Mononuclear cell (primary cell): ENCODE results near the gene KDF1. TPM values are rescaled to one million over a fixed set of nuclear protein-coding genes. Genes with fewer than 3 reads are reported as not detected.

Experiments
- H3K27me3 ChIP-seq: 2 replicates; pipeline ENCODE4 v1.6.0; 2011; ENCODE audit warnings: low read length, control low read depth; ENCODE audit not compliant: insufficient read depth
- H3K4me1 ChIP-seq: 2 replicates; pipeline ENCODE4 v1.5.1; 2011; ENCODE audit warnings: mild to moderate bottlenecking, low read length, control low read depth; ENCODE audit not compliant: insufficient read depth
- H3K4me3 ChIP-seq: 2 replicates; pipeline ENCODE4 v1.5.1; 2011; ENCODE audit warnings: mild to moderate bottlenecking, low read length, moderate library complexity
- H3K9me3 ChIP-seq: 2 replicates; pipeline ENCODE4 v1.5.1; 2011; ENCODE audit warnings: low read depth, mild to moderate bottlenecking, control low read depth, low read length
- total RNA-seq: library from RNA; depleted of rRNA; stranded (reverse); fragments of >200 nt; gene quantifications from one replicate; pipeline ENCODE4 v1.2.3, GENCODE V29; 2012

Gene KDF1
- total RNA-seq, 1 donor = 0.63 TPM

DNA sequence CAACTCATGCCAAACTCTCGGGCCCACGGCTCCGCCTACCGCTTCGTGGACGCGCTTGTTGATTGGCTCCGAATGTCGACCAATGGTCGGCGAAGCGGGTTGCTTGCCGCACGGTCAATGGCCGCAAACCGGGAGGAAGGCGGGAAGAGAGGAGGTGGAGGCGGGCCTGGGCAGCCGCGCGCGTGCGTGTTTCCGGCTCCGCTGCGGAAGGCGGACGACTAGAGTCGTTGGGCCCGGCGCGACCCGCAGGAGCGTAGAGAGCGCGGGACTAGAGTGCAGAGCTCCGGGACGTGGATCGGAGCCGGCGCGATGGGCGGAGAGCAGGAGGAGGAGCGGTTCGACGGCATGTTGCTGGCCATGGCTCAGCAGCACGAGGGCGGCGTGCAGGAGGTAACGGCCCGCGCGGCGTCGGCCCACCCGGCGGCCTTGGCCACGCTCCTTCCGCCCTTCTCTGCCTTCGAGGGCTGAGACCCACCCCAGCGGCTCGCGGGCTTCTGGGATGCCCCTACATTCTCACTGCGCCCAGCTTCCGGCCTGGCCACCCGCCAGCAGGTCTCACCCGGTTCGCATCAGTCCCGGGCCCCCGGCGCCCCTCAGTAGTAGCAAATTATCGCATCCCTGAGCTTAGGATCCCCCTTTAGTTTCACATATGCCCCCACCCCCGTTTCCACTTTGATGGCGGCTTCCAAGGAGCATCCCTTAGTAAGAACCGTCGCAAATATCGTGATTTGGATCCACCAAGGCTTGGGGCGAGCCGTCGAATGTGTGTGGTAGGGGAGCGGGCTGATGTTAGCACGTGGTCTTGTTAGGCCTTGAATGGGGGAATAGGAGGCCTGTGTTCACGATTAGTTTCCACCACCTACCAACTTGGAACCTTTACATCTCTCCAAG is 38.5 kb downstream of the KDF1 start, which contains the start of gene NUDC:
TSS of gene NUDC (plus strand) at position 204 of the 891 bp plus-strand sequence. CDS start at position 310, 106 bp downstream.
- Histone ChIP-seq H3K27me3 (no peaks in the 10 kb centered on the region), H3K4me1 (peaks cover 24% of the 10 kb centered on the region), H3K9me3 (no peaks in the 10 kb centered on the region), H3K4me3 (peak within 1 kb of the TSS; percentile 61)

DNA sequence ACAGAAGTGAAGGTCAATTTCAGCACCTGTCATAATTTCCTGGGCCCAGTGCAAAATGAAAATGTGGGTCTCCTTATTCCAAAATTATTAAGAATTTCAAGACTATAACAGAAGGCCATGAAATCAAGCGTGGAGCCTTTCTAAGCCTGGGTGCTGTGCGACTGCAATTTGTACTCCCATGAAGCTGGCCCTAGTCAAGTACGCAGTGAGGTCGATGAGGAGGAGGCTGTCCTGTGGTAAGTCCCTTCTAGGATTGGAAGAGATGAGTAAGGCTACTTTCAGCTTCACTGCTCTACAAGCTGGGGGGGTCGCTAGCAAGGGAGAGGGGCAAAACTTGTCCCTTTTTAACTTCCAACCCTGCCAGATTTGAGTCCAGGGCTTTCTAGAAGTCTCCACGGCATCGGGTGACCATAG is 39.1 kb downstream of the KDF1 start:
- Histone ChIP-seq H3K9me3 (no peaks in the 10 kb centered on the region), H3K27me3 (no peaks in the 10 kb centered on the region), H3K4me1 (peaks cover 24% of the 10 kb centered on the region), H3K4me3 (peak overlapping the region; percentile 61)

DNA sequence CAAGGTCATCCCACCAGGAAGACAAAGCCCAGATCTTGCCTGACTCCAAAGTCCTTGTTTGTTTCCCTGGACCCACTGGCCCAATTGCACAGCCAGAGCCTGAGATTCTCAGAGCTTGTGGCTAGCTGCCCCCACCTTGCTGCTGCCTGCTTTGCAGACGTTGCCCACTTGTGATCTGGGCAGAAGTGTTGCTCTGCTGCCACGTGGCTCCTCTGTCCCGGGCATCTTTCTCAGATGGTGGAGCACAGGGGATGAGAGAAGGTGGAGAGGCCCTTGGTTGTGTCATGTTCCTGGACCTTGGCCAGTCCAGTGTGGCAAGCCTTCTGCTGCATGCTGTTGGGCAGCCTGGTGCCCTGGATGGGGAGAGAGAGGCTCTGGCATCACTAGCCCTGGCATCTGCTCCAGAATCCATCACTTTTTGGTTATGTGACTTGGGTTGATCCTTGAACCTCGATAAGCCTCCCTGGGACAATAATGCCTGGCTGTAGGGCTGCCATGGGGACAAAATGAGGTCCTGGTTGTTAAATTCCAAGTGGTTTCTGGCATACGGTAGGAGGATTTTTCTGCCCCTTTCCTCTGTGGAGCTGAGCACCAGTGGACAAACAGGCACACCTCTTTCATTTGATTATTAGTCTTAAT is 44.9 kb downstream of the KDF1 start:
- Histone ChIP-seq H3K9me3 (no peaks in the 10 kb centered on the region), H3K27me3 (no peaks in the 10 kb centered on the region), H3K4me3 (no peak overlapping the region), H3K4me1 (no peaks in the 10 kb centered on the region)

DNA sequence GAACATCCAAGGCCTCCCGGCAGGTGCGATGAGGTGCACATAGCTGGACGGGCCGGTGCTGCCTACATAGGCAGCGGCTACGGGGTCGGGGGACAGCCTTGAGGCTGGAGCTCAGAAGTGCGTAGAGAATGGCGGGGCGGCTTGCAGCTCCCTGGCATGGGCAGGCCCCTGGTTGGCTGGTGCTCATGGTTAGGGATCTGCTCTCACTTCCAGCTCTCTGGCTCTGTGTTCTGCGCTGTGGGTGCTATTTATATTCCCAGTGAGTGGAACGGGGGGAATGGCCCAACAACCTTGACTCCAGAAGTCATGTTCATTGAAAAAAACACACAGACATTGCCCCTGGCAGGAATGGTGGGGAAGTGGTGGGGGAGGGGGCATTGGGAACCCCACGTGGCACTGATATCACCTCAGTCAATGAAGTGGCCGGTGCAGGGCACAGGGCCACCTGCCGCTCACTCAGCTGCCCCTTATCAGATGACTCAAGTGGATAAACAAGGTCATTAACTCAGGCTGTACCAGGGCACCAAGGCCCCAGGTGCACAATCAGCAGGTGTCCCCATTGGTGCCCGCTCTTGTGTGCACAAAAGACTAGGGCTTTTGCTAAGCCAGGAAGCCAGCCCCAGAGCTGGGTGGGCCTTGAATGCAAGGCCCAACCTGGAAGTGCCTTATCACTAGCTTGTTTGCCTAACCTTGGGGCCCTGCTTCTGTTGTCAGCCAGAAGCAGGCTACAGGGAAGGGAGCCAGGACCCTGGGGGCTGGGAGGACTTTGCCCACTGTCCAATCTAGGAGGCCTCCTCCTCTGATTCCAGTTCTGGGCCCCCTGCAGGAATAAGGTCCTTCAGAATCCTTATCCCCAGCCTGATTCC is 46.3 kb downstream of the KDF1 start, which contains the start of gene NR0B2:
TSS of gene NR0B2 (minus strand) at position 222 of the 866 bp plus-strand sequence. CDS start at position 187, 35 bp downstream.
- H3K4me3 ChIP-seq = no peak within 1 kb of the TSS
- no peaks in the 10 kb centered on the region for H3K27me3 ChIP-seq
- no peaks in the 10 kb centered on the region for H3K9me3 ChIP-seq
- no peaks in the 10 kb centered on the region for H3K4me1 ChIP-seq

DNA sequence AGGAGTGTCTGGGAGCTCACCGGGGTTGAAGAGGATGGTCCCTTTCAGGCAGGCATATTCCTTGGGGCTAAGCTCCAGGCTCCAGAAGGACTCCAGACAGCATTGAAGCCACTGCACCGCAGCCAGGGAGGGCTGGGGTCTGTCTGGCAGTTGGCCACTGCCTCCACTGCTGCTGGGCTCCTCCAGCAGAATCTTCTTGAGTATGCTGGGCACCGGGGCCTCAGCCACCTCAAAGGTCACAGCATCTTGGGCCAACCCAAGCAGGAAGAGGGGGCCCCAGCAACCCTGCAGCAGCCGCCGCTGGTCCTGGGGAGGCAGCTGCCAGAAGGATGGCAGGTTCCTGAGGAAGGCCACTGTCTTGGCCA is 46.9 kb downstream of the KDF1 start:
- no peaks in the 10 kb centered on the region for H3K27me3 ChIP-seq
- H3K4me1 ChIP-seq = no peaks in the 10 kb centered on the region
- no peak overlapping the region for H3K4me3 ChIP-seq
- no peaks in the 10 kb centered on the region for H3K9me3 ChIP-seq

DNA sequence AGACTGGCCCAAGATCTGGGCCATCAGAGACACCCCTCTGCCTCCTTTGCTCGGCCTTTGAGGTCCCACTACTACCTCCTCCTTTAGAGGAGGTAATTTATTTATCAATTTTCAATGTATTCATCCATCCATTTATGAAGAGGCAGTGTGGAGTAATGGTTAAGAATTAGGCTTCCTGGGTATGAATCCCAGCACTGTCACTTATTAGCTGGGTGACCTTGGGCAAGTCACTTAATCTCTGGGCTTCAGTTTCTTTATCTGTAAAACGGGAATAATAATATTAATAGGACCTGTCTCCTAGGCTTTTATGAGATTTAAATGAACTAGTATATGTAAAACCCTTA is 48.1 kb downstream of the KDF1 start:
- H3K9me3 ChIP-seq = no peaks in the 10 kb centered on the region
- H3K4me1 ChIP-seq = no peaks in the 10 kb centered on the region
- H3K27me3 ChIP-seq = no peaks in the 10 kb centered on the region
- no peak overlapping the region for H3K4me3 ChIP-seq

DNA sequence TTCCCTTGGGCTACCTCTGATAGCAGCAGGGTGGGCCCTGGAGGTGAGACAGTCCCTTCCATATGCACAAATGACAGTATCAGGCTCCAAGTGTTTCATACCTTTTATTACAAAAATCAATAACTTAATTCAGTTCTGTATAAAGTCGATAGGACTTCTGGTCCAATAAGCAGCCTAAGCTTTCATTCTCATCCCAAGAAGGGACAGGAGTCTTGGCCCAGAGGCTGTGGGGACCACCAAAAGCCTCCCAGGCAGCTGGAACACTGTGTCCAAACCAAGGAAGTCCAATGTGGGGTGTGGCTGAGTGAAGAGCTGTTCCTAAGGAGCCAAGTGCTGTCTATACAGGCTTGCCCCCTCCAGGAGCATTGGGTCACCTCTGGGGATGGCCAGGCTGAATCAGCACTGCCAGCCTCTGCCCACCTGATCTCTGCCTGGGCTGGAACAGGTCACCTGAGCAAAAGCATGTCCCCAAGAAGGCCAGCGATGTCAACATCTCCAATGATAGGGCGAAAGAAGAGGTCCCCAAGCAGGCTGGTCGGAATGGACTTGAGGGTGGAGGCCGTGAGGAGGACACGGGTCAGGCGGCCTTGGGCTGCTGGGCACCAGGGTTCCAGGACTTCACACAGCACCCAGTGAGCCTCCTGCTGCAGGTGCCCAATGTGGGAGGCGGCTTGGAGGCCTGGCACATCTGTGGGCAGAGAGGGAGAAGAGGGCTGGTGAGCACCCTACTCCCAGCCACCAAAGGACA is 48.7 kb downstream of the KDF1 start:
- H3K27me3 ChIP-seq = no peaks in the 10 kb centered on the region
- no peaks in the 10 kb centered on the region for H3K4me1 ChIP-seq
- H3K4me3 ChIP-seq = no peak overlapping the region
- no peaks in the 10 kb centered on the region for H3K9me3 ChIP-seq

DNA sequence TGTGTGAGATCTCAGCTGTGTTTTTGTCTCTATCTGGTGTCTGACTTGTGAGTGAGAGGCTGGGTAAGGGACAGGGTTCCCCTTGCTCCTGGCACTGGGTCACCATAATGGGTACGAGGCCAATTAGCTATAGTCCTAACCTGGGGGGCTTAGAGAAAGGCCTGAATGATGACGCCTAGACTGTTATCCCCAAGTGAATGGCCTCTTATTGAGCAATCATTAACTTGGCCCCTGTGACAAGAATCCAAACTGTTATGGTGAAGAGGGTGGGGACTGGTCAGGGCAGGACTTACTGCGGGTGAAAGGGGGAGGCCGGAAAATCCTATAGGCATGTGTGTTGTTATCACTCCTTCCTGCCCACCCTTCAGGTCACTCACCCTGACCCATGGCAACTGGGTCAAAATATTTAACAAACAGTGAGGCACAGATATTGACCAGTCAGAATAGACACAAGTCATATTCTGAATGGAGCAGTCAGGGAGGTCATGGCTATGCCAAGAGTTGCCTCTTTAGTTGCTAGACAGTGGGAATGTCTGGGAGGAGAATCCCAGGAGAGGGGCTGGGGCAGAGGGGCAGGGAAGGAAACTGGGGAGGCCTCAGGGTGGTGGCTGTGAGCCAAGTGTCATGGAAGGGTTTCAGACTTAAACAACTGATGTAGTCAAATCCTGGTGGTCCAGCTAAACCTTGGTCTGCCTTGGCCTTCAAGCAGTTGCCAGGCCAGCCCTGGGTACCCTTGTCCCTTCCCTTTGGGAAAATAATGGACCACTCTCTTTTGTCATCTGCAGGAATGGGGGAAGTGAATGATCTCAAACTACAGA is 49.7 kb downstream of the KDF1 start:
- Histone ChIP-seq H3K27me3 (no peaks in the 10 kb centered on the region), H3K4me1 (no peaks in the 10 kb centered on the region), H3K4me3 (no peak overlapping the region), H3K9me3 (no peaks in the 10 kb centered on the region)

DNA sequence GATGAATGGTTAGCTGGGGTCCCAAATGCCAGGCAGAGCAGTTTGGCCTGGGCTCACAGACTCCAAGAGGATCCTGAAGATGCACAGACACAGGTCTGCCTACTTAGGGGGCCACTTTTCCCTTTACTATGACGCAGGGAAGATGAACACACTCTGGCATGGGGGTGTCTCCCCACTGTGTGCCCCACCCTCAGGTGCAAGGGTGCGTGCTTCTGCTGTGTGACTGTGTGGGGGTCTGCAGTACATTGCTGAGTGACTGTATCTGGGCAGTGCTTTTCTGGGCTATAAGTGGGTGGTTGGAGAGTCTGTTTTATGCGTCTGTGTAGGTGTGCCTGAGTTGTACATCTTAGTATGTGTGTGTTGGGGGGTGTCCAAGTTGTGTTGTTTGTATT is 50.3 kb downstream of the KDF1 start:
- H3K4me3 ChIP-seq = no peak overlapping the region
- no peaks in the 10 kb centered on the region for H3K9me3 ChIP-seq
- no peaks in the 10 kb centered on the region for H3K4me1 ChIP-seq
- no peaks in the 10 kb centered on the region for H3K27me3 ChIP-seq

DNA sequence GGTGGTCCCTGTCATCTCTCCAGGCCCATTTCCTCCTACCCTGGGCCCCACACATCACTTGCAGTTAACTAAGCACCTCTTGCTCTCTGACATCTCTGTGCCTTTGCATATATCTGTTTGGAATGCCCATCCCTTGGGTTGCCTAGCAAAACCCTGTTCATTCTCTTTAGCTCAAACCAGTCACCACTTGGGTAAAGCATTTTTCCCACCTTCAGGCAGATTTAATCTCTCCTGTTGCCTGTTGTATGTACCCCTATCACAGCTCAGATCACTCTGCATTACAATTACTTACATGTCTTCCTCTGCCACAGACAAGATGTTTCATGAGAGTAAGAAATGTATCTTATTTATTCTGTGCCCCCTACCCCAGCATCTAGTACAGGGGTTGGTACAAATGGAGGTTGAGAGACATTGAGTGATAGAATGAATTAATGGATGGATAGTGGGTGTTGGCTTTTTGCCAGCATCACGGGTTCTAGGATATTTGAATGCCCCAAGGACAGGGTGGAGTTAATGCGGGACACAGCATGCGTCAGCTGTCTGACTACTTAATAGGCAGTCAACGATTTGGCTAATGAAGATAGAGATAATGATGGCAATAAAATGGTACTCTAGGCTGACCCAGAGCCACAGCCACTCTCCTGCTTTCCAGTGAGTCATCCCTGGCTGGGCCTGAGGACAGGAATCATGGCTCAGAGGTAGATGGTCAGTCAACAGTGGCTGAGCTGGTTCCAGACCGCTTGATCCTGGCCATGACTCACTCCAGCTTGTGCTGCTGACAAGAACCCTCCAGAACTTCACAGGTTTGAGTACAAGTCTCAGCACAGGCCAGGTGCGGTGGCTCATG is 53.0 kb downstream of the KDF1 start:
- H3K27me3 ChIP-seq = no peaks in the 10 kb centered on the region

DNA sequence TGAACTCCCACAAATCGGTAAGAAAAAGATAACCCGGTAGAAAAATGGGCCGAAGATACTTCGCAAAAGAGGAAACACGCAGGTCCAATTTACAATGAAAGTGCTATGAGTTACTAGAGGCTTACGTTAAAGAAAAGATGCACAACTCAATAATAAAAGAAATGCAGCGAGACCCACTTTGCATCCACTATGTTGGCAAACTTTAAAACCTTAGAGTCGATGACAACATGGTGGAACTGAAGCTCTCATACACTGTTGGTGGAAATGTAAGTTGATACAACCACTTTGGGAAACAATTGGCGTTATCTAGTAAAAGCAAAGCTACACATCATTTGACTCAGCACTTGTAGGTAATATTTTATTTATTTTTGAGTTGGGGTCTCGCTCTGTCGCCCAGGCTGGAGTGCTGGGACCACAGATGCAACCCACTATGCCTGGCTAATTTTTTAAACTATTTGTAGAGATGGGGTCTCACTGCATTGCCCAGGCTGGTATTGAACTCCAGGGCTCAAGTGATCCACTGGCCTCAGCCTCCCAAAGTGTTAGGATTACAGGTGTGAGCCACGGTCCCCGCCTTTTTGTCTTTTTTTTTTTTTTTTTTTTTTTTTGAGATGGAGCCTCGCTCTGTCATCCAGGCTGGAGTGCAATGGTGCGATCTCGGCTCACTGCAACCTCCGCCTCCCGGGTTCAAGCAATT is 59.3 kb downstream of the KDF1 start:
- Histone ChIP-seq H3K4me3 (peak overlapping the region; percentile 71), H3K27me3 (no peaks in the 10 kb centered on the region), H3K4me1 (peaks cover 26% of the 10 kb centered on the region)

More for the DNA sequence above, 53.0 kb downstream of the KDF1 start:
- no peaks in the 10 kb centered on the region for H3K4me1 ChIP-seq
- H3K4me3 ChIP-seq = no peak overlapping the region
- no peaks in the 10 kb centered on the region for H3K9me3 ChIP-seq

DNA sequence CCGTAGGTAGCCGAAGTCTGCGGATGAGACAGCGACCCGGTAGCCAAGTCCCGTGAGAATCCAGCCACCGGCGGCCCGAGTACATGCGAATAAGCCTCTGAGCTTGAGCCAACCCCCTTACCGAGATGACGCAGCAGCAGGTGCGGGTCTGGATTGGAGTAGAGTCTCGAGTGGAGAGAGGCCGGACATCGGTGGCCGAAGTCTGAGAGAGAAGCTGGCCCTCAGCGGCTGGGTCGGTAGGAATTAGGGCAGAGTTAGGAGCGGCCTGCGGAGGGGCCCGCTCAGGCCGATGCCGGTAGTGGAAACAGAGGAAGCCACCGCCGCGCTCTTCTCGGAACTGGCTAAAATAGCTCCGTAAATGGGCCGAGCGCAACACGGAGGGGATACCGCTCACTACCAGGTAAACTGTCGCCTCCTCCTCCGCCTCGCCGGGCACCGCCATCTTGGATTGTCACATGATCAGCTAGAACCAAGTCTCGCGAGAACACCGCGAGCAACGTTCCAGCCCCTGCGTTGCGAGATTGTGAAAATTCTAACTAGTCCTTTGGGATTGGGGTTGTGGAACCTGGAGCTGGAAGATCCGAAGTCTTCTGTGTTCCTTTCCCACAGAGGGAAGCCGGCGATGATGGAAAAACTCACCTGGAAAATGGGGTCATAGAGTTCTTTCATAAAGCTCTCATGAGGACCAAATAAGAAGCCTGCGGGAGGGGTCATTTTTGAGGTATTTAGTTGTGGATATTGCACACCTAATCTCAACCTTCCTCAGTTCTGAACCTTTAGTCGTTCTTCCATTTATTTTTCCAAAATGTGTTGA is 60.1 kb downstream of the KDF1 start, which contains the start of gene GPATCH3:
TSS of gene GPATCH3 (minus strand) at position 467 of the 814 bp plus-strand sequence. CDS start at position 442, 25 bp downstream.
- Histone ChIP-seq H3K27me3 (no peaks in the 10 kb centered on the region), H3K4me1 (peaks cover 26% of the 10 kb centered on the region), H3K9me3 (no peaks in the 10 kb centered on the region), H3K4me3 (peak within 1 kb of the TSS; percentile 71)

More for the DNA sequence above, 59.3 kb downstream of the KDF1 start:
- H3K9me3 ChIP-seq = no peaks in the 10 kb centered on the region
